GM21737 (cell line): ENCODE measurements around the gene EIF3I.

ENCODE experiments used
- ATAC-seq: cut with Tn5 transposase; IDR thresholded peaks from one replicate; pipeline ENCODE4 v1.9.1; 2021; ENCODE audit warnings: mild to moderate bottlenecking, moderate library complexity; ENCODE audit not compliant: unreplicated experiment

EIF3I gene

GRCh38 chr1:32228771-32229170, 6.6 kb downstream of the EIF3I start:
- no peak for ATAC-seq

- ATAC-seq: no peak
Observed at GRCh38 chr1:32231843-32232432, 9.7 kb downstream of the EIF3I start.

- ATAC-seq: no peak
Observed at GRCh38 chr1:32232558-32233304, 10.5 kb downstream of the EIF3I start.

- ATAC-seq: no peak
Observed at GRCh38 chr1:32234792-32235191, 12.6 kb downstream of the EIF3I start.

GRCh38 chr1:32239337-32239736, 17.1 kb downstream of the EIF3I start:
- no peak for ATAC-seq

- no peak for ATAC-seq
Observed at GRCh38 chr1:32239790-32240139, 17.6 kb downstream of the EIF3I start.

- no peak for ATAC-seq
Observed at GRCh38 chr1:32240140-32240951, 18.1 kb downstream of the EIF3I start.

- ATAC-seq: no peak
Observed at GRCh38 chr1:32241001-32241763, 19.0 kb downstream of the EIF3I start.

- no peak for ATAC-seq
Observed at GRCh38 chr1:32242341-32242851, 20.2 kb downstream of the EIF3I start.

- ATAC-seq: no peak
Observed at GRCh38 chr1:32246888-32247273, 24.7 kb downstream of the EIF3I start, which contains the start of gene FAM167B. FAM167B (plus strand) TSS chr1:32247222; CDS start chr1:32247422, 200 bp downstream.

GRCh38 chr1:32247452-32247851, 25.2 kb downstream of the EIF3I start:
- no peak for ATAC-seq

GRCh38 chr1:32247983-32248889, 26.0 kb downstream of the EIF3I start:
- no peak for ATAC-seq

GRCh38 chr1:32249831-32250525, 27.8 kb downstream of the EIF3I start:
- peak; percentile 56 for ATAC-seq

- ATAC-seq: no peak
Observed at GRCh38 chr1:32250893-32251716, 28.9 kb downstream of the EIF3I start, which contains the start of gene LCK. LCK (plus strand) TSS chr1:32251265; CDS start chr1:32274330, 23,065 bp downstream.

- no peak for ATAC-seq
Observed at GRCh38 chr1:32255072-32256071, 33.2 kb downstream of the EIF3I start.

- no peak for ATAC-seq
Observed at GRCh38 chr1:32256473-32257226, 34.4 kb downstream of the EIF3I start.

- no peak for ATAC-seq
Observed at GRCh38 chr1:32257227-32257508, 35.0 kb downstream of the EIF3I start.
